CD4-positive, alpha-beta T cell treated with Interleukin-15 for 4 hours (primary cell): ENCODE data around the gene CD82.

ENCODE experiments used
- DNase-seq: peaks from one replicate; pipeline ENCODE4 v3.0.0-alpha.2; 2020; ENCODE audit warnings: low spot score

Gene CD82

GRCh38 chr11:44565211-44565952 is at the start of gene CD82:
Gene CD82, plus strand, starts transcription at chr11:44565663. Its CDS starts 29,000 bp downstream, at chr11:44594663.
- DNase-seq, result peak; percentile 97

- DNase-seq, result no peak
These were observed 48.6 kb upstream of the CD82 start for GRCh38 chr11:44516688-44517507.

- DNase-seq, result no peak
These were observed 47.9 kb upstream of the CD82 start for GRCh38 chr11:44517541-44517940.

GRCh38 chr11:44518968-44519550 is 46.4 kb upstream of the CD82 start:
- DNase-seq, result no peak

- DNase-seq, result no peak
These were observed 45.3 kb upstream of the CD82 start for GRCh38 chr11:44519989-44520737.

- no peak for DNase-seq
These were observed 44.3 kb upstream of the CD82 start for GRCh38 chr11:44521148-44521547.

- DNase-seq, result no peak
These were observed 43.2 kb upstream of the CD82 start for GRCh38 chr11:44522294-44522693.

- no peak for DNase-seq
These were observed 41.1 kb upstream of the CD82 start for GRCh38 chr11:44524346-44524745.

GRCh38 chr11:44524751-44525201 is 40.7 kb upstream of the CD82 start:
- DNase-seq, result no peak

- no peak for DNase-seq
These were observed 39.8 kb upstream of the CD82 start for GRCh38 chr11:44525473-44526252.

GRCh38 chr11:44526438-44526837 is 39.0 kb upstream of the CD82 start:
- no peak for DNase-seq

GRCh38 chr11:44527476-44527875 is 38.0 kb upstream of the CD82 start:
- DNase-seq, result no peak

GRCh38 chr11:44528103-44528502 is 37.4 kb upstream of the CD82 start:
- no peak for DNase-seq

GRCh38 chr11:44528581-44528980 is 36.9 kb upstream of the CD82 start:
- DNase-seq, result no peak

GRCh38 chr11:44529895-44530412 is 35.5 kb upstream of the CD82 start:
- no peak for DNase-seq

- peak; percentile 51 for DNase-seq
These were observed 34.9 kb upstream of the CD82 start for GRCh38 chr11:44530413-44531115.

- no peak for DNase-seq
These were observed 34.4 kb upstream of the CD82 start for GRCh38 chr11:44531116-44531504.

- DNase-seq, result no peak
These were observed 33.8 kb upstream of the CD82 start for GRCh38 chr11:44531636-44532035.

GRCh38 chr11:44532809-44533208 is 32.7 kb upstream of the CD82 start:
- DNase-seq, result no peak

GRCh38 chr11:44533921-44534711 is 31.3 kb upstream of the CD82 start:
- no peak for DNase-seq
